OCI-LY3 (cell line): ENCODE measurements around the gene ELL3.
"Not testable (repeated sequence)": the region's sequence is repeated elsewhere in the genome, so short reads cannot be mapped to it uniquely, and the experiment has no call there.

Source experiments
- CTCF ChIP-seq: fragments of 200-600, 300-600 bp; sonication (generic); IDR thresholded peaks from 2 replicates; pipeline ENCODE4 v1.5.1; 2014; ENCODE audit warnings: antibody characterized with exemption, low read length, low read depth
- EZH2phosphoT487 ChIP-seq: fragments of 200-600 bp; shearing (Covaris generic); IDR thresholded peaks from 2 replicates; pipeline ENCODE4 v1.6.1; 2018; ENCODE audit warnings: antibody characterized with exemption, mixed run types, low read depth

GRCh38 chr15:43825305-43825704, 48.5 kb upstream of the ELL3 start:
- not testable (repeated sequence) for TF ChIP-seq CTCF, EZH2phosphoT487
